A673 (cell line): ENCODE results near the gene SPDL1. TPM values are rescaled to one million over a fixed set of nuclear protein-coding genes. Genes with fewer than 3 reads are reported as not detected.

Source experiments
- BruUV-seq: library from RNA; stranded (reverse); fragments of 400-500 nt; replicated peaks from 2 replicates; lab custom pipeline; 2021; lab: Mats Ljungman, UMichigan
- CTCF ChIA-PET: fragments of 300-600 bp; sonication (Branson Sonifier 250); formaldehyde crosslinking; loops from one replicate; lab custom pipeline; 2022; ENCODE audit warnings: antibody characterized with exemption; lab: Charles Lee
- POLR2A ChIA-PET: fragments of 300-600 bp; sonication (Branson Sonifier 250); formaldehyde crosslinking; loops from one replicate; lab custom pipeline; 2022; ENCODE audit warnings: antibody characterized with exemption; ENCODE audit not compliant: low non-redundant PET; lab: Charles Lee
- DNase-seq: peaks from one replicate; pipeline ENCODE4 v3.0.0-alpha.2; 2015; ENCODE audit warnings: low spot score
- H3K27ac ChIP-seq: fragments of 200-600 bp; sonication (generic); 2 replicates; pipeline ENCODE4 v1.5.1; 2016; ENCODE audit warnings: mixed run types, low read depth, mild to moderate bottlenecking, mixed read lengths, antibody characterized with exemption, low read length; ENCODE audit not compliant: poor library complexity, severe bottlenecking
- H3K27me3 ChIP-seq: fragments of 200-600 bp; sonication (generic); replicated peaks from 2 replicates; pipeline ENCODE4 v1.6.1; 2017; ENCODE audit warnings: mixed run types, low read depth, mild to moderate bottlenecking, mixed read lengths, antibody characterized with exemption, low read length; ENCODE audit not compliant: insufficient read depth, poor library complexity
- H3K36me3 ChIP-seq: fragments of 200-600 bp; sonication (generic); 2 replicates; pipeline ENCODE4 v1.6.1; 2016; ENCODE audit warnings: mixed run types, mild to moderate bottlenecking, mixed read lengths, antibody characterized with exemption, low read length; ENCODE audit not compliant: insufficient read depth, poor library complexity, severe bottlenecking
- H3K4me1 ChIP-seq: fragments of 200-600 bp; sonication (generic); 2 replicates; pipeline ENCODE4 v1.6.1; 2017; ENCODE audit warnings: mixed run types, mild to moderate bottlenecking, mixed read lengths, antibody characterized with exemption, low read length; ENCODE audit not compliant: insufficient read depth, poor library complexity, severe bottlenecking
- H3K4me3 ChIP-seq: fragments of 200-600 bp; sonication (generic); 2 replicates; pipeline ENCODE4 v1.5.1; 2016; ENCODE audit warnings: low read depth, mixed run types, mild to moderate bottlenecking, mixed read lengths, low read length; ENCODE audit not compliant: poor library complexity, severe bottlenecking
- H3K9me3 ChIP-seq: fragments of 200-600 bp; sonication (generic); 2 replicates; pipeline ENCODE4 v1.6.1; 2016; ENCODE audit warnings: mixed run types, low read depth, mild to moderate bottlenecking, mixed read lengths, antibody characterized with exemption, low read length; ENCODE audit not compliant: poor library complexity, severe bottlenecking
- CTCF ChIP-seq: fragments of 300-800, 200-600 bp; sonication (generic); conservative IDR thresholded peaks from 2 replicates; pipeline ENCODE4 v1.5.1; 2017; ENCODE audit warnings: low read depth, mild to moderate bottlenecking, antibody characterized with exemption, low read length, moderate library complexity, mixed read lengths
- EZH2 ChIP-seq: fragments of 200-600 bp; sonication (generic); IDR thresholded peaks from 2 replicates; pipeline ENCODE4 v1.6.1; 2017; ENCODE audit warnings: borderline replicate concordance, low read depth, mild to moderate bottlenecking, mixed read lengths, antibody characterized with exemption, low read length; ENCODE audit not compliant: poor library complexity, severe bottlenecking
- intact Hi-C: fragments of 100-400 bp; cut with micrococcal nuclease; formaldehyde crosslinking; loops from one replicate; pipeline ENCODE4 v1.10.0; 2022; ENCODE audit not compliant: unreplicated experiment
- total RNA-seq: library from RNA; stranded (reverse); gene quantifications from 2 replicates; pipeline ENCODE4 v1.2.3, GENCODE V29; 2021

Gene SPDL1
- total RNA-seq, 1 experiment from 2014 or later: 57.6 TPM

DNA sequence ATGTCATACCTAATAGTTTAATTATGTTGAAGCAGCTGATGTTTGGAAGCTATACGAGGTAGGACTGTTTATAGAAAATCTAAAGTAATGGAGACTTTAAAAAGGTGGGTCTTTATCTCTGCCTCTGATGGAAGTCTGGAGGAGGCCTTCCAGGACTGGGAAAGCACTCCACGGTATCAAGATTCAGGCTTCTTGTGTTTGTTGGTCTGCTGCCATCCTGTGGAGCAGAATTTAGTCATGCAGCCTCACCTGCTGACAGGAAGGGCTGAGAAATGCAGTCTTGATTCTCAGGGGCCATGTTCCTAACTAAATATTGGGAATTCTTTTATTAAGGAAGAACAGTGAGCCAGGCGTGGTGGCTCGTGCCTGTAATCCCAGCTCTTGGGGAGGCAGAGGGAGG lies 15.9 kb downstream of the SPDL1 start:
- peaks cover 93% of the 10 kb centered on the region for H3K36me3 ChIP-seq
- ChIA-PET POLR2A (no interaction called here), CTCF (no interaction called here)

GRCh38 chr5:169602535-169602934 lies 19.0 kb downstream of the SPDL1 start:
- no peak overlapping the region for H3K4me3 ChIP-seq
- no TSS peak for BruUV-seq
- no peak for DNase-seq
- no peaks in the 10 kb centered on the region for H3K4me1 ChIP-seq
- intact Hi-C loops: no loop called here
- no peaks in the 10 kb centered on the region for H3K9me3 ChIP-seq
- no peak overlapping the region for H3K27ac ChIP-seq
- no peaks in the 10 kb centered on the region for H3K27me3 ChIP-seq
- peaks cover 67% of the 10 kb centered on the region for H3K36me3 ChIP-seq
- TF ChIP-seq CTCF (no peak), EZH2 (no peak)
- ChIA-PET POLR2A (no interaction called here), CTCF (no interaction called here)

More for the DNA sequence above, 15.9 kb downstream of the SPDL1 start:
- no peak overlapping the region for H3K4me3 ChIP-seq
- no TSS peak for BruUV-seq
- no peak for DNase-seq
- TF ChIP-seq EZH2 (no peak), CTCF (no peak)
- no peak overlapping the region for H3K27ac ChIP-seq
- no peaks in the 10 kb centered on the region for H3K27me3 ChIP-seq
- intact Hi-C loops: no loop called here
- H3K4me1 ChIP-seq: no peaks in the 10 kb centered on the region
- H3K9me3 ChIP-seq: no peaks in the 10 kb centered on the region

- Histone ChIP-seq H3K36me3 (peaks cover 30% of the 10 kb centered on the region), H3K27ac (no peak overlapping the region), H3K4me1 (no peaks in the 10 kb centered on the region), H3K9me3 (no peaks in the 10 kb centered on the region), H3K4me3 (no peak overlapping the region), H3K27me3 (no peaks in the 10 kb centered on the region)
- POLR2A ChIA-PET: no interaction called here
- BruUV-seq: no TSS peak
- no peak for TF ChIP-seq CTCF
- intact Hi-C loops: no loop called here
- CTCF ChIA-PET: no interaction called here
- DNase-seq: no peak
Measured at GRCh38 chr5:169606279-169606678, 22.7 kb downstream of the SPDL1 start.
